Eye (tissue), 1 donor: ENCODE measurements around the gene CSAG1.
"Not testable (repeated sequence)": the region's sequence is repeated elsewhere in the genome, so short reads cannot be mapped to it uniquely, and the experiment has no call there.

Experiments
- DNase-seq: peaks from one replicate; pipeline ENCODE4 v3.0.0-alpha.2; 2015

Gene CSAG1, protein sequence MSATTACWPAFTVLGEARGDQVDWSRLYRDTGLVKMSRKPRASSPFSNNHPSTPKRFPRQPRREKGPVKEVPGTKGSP

DNA sequence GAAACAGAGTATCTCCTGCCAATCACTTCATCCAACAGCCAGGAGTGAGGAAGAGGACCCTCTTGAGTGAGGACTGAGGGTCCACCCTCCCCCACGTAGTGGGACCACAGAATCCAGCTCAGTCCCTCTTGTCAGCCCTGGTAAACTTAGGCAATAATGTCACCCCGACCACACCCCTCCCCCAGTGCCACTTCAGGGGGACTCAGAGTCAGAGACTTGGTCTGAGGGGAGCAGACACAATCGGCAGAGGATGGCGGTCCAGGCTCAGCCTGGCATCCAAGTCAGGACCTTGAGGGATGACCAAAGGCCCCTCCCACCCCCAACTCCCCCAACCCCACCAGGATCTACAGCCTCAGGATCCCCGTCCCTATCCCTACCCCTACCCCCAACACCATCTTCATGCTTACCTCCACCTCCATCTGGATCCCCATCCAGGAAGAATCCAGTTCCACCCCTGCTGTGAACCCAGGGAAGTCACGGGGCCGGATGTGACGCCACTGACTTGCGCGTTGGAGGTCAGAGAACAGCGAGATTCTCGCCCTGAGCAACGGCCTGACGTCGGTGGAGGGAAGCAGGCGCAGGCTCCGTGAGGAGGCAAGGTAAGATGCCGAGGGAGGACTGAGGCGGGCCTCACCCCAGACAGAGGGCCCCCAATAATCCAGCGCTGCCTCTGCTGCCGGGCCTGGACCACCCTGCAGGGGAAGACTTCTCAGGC lies at the start of gene CSAG1, which contains the start of gene MAGEA12:
Gene CSAG1 (minus strand): TSS at position 461 of the 715 bp plus-strand sequence. CDS start 1,261 bp downstream, outside the sequence.
Gene MAGEA12 (plus strand): TSS at position 497 of the 715 bp plus-strand sequence. CDS start 2,405 bp downstream, outside the sequence.
- no peak for DNase-seq

GRCh38 chrX:152769549-152770289 lies 36.2 kb upstream of the CSAG1 start, which contains the start of gene MAGEA6:
Gene MAGEA6 (minus strand): TSS chrX:152769689. CDS start chrX:152767650, 2,039 bp downstream.
- not testable (repeated sequence) for DNase-seq

DNA sequence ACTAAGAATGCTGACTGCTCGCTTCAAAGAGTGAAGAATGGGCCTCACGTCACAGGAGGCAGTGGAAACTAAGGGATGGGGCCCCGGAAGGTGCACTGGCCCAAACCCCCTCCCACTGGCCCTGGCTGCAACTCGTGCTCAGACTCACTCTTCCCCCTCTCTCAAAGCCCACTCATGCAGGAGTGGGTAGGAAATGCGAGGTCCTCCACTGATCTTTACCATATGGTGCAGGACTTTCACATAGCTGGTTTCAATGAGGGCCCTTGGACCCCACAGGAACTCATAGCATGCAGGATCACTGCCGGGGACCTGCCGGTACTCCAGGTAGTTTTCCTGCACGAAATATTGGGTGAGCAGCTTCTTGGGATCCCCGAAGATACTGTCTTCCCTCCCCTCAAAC lies 33.0 kb upstream of the CSAG1 start:
- DNase-seq, result not testable (repeated sequence)

GRCh38 chrX:152761582-152761981 lies 28.1 kb upstream of the CSAG1 start:
- not testable (repeated sequence) for DNase-seq

DNA sequence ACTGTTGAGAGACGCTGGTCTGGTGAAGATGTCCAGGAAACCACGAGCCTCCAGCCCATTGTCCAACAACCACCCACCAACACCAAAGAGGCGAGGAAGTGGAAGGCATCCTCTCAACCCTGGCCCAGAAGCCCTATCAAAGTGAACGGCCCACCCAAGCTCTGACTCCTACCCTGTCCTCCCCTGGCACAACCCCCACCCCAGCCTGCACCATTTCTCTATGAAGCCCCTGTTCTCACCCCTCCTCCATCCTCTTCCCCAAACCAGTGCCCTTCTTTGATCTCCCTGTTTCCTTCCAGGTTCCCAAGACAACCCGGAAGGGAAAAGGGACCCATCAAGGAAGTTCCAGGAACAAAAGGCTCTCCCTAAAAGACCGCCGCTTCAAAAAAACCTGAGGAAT lies 26.0 kb upstream of the CSAG1 start:
- DNase-seq, result not testable (repeated sequence)

GRCh38 chrX:152758918-152759317 lies 25.4 kb upstream of the CSAG1 start, which contains the start of gene CSAG3:
Gene CSAG3 (plus strand): TSS chrX:152759218.
- DNase-seq, result not testable (repeated sequence)

DNA sequence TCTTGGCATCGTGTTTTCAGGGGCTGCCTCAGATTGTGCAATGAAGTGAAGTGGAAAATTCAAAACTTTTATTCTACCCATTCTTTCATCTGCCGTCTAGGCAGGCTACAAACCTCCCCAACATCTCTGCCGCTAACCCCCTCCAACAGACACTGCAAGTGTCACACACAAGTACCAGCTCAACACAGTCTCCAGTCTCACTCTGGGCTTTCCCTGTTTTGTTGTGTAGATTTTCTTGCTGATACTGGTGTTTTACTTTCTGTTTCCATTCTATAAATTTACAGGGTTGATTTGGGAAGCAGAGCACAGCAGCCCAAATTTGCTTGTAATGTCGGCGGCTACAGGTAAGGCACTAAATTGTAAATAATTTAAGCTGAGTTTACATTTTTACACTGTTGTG lies 21.4 kb upstream of the CSAG1 start:
- DNase-seq, result not testable (repeated sequence)

DNA sequence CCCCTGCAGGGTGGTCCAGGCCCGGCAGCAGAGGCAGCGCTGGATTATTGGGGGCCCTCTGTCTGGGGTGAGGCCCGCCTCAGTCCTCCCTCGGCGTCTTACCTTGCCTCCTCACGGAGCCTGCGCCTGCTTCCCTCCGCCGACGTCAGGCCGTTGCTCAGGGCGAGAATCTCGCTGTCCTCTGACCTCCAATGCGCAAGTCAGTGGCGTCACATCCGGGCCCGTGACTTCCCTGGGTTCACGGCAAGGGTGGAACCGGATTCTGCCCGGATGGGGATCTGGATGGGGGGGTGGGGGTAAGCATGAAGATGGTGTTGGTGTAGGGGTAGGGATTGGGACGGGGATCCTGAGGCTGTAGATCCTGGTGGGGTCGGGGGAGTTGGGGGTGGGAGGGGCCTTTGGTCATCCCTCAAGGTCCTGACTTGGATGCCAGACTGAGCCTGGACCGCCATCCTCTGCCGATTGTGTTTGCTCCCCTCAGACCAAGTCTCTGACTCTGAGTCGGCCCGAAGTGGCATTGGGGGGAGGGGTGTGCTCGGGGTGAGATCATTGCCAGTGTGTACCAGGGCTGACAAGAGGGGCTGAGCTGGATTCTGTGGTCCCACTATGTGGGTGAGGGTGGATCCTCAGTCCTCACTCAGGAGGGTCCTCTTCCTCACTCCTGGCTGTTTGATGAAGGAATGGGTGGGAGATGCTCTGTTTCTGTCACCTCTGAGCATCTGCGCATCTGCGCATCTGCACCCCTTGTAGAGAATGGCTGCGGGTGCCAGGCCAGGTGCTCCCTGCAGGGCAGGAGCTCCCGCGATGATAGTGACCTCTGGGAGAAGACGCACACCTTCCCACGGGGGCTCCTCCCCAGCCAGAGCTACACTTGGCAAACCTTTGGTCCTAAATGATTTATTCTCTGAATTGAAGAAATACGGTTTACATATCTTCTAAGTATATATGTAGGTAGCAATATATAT lies 20.4 kb upstream of the CSAG1 start, which contains the start of gene MAGEA2:
Gene MAGEA2 (minus strand): TSS at position 157 of the 965 bp plus-strand sequence. CDS start 2,479 bp downstream, outside the sequence.
- not testable (repeated sequence) for DNase-seq

- DNase-seq, result no peak
Measured at GRCh38 chrX:152738560-152738959, 5.0 kb upstream of the CSAG1 start.

DNA sequence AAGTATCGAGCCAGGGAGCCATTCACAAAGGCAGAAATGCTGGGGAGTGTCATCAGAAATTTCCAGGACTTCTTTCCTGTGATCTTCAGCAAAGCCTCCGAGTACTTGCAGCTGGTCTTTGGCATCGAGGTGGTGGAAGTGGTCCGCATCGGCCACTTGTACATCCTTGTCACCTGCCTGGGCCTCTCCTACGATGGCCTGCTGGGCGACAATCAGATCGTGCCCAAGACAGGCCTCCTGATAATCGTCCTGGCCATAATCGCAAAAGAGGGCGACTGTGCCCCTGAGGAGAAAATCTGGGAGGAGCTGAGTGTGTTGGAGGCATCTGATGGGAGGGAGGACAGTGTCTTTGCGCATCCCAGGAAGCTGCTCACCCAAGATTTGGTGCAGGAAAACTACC lies 3.0 kb upstream of the CSAG1 start:
- DNase-seq, result not testable (repeated sequence)

- DNase-seq, result no peak
Measured at GRCh38 chrX:152735860-152736511, 2.5 kb upstream of the CSAG1 start.

DNA sequence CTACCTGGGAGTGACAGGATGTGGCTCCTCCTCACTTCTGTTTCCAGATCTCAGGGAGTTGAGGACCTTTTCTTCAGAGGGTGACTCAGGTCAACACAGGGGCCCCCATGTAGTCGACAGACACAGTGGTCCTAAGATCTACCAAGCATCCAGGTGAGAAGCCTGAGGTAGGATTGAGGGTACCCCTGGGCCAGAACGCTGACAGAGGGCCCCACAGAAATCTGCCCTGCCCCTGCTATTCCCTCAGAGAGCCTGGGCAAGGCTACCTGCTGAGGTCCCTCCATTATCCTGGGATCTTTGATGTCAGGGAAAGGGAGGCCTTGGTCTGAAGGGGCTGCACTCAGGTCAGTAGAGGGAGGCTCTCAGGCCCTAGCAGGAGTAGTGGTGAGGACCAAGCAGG lies 1.6 kb upstream of the CSAG1 start:
- no peak for DNase-seq

- DNase-seq, result not testable (repeated sequence)
Measured at GRCh38 chrX:152734143-152734858, 780 bp upstream of the CSAG1 start.

GRCh38 chrX:152725409-152725808 lies 8.1 kb downstream of the CSAG1 start:
- no peak for DNase-seq

DNA sequence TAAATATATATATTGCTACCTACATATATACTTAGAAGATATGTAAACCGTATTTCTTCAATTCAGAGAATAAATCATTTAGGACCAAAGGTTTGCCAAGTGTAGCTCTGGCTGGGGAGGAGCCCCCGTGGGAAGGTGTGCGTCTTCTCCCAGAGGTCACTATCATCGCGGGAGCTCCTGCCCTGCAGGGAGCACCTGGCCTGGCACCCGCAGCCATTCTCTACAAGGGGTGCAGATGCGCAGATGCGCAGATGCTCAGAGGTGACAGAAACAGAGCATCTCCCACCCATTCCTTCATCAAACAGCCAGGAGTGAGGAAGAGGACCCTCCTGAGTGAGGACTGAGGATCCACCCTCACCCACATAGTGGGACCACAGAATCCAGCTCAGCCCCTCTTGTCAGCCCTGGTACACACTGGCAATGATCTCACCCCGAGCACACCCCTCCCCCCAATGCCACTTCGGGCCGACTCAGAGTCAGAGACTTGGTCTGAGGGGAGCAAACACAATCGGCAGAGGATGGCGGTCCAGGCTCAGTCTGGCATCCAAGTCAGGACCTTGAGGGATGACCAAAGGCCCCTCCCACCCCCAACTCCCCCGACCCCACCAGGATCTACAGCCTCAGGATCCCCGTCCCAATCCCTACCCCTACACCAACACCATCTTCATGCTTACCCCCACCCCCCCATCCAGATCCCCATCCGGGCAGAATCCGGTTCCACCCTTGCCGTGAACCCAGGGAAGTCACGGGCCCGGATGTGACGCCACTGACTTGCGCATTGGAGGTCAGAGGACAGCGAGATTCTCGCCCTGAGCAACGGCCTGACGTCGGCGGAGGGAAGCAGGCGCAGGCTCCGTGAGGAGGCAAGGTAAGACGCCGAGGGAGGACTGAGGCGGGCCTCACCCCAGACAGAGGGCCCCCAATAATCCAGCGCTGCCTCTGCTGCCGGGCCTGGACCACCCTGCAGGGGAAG lies 19.4 kb downstream of the CSAG1 start, which contains the start of gene MAGEA2B:
Gene MAGEA2B (plus strand): TSS at position 814 of the 973 bp plus-strand sequence. CDS start 2,479 bp downstream, outside the sequence.
- not testable (repeated sequence) for DNase-seq

DNA sequence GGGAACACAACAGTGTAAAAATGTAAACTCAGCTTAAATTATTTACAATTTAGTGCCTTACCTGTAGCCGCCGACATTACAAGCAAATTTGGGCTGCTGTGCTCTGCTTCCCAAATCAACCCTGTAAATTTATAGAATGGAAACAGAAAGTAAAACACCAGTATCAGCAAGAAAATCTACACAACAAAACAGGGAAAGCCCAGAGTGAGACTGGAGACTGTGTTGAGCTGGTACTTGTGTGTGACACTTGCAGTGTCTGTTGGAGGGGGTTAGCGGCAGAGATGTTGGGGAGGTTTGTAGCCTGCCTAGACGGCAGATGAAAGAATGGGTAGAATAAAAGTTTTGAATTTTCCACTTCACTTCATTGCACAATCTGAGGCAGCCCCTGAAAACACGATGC lies 20.3 kb downstream of the CSAG1 start:
- DNase-seq, result not testable (repeated sequence)

DNA sequence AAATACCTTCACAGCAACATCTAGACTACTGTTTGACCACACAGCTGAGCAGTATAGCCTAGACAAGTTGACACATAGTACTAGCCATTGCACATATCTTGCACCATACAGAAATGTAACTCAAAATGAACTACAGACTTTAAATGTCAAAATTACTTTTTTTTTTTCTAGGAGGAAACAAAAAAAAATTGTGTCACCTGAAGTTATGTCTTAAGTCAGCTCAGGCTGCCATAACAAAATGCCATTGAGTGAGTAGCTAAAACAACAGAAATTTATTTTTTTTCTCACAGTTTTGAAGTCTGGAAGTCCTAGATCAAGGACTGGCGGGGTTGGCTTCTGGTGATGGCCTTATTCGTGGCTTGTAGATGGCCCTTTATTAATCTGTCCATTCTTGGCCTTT lies 24.3 kb downstream of the CSAG1 start, which contains the start of gene CSAG2:
Gene CSAG2 (minus strand): TSS at position 101 of the 400 bp plus-strand sequence. CDS start 161 bp downstream, outside the sequence.
- DNase-seq, result not testable (repeated sequence)

GRCh38 chrX:152706500-152706899 lies 27.0 kb downstream of the CSAG1 start:
- DNase-seq, result not testable (repeated sequence)

GRCh38 chrX:152700390-152700789 lies 33.1 kb downstream of the CSAG1 start:
- DNase-seq, result not testable (repeated sequence)
